Liver (tissue), 3 donors: ENCODE measurements around the gene EDEM2.

ENCODE experiments used
- JUND ChIP-seq, 2 donors: IDR thresholded peaks; 2 replicates each; pipeline ENCODE4 v1.6.1; 2016; ENCODE audit warnings: antibody characterized with exemption in 2 of 2
- TAF1 ChIP-seq: conservative IDR thresholded peaks from 2 replicates; pipeline ENCODE4 v1.6.1; 2016; ENCODE audit warnings: antibody characterized with exemption, mild to moderate bottlenecking
- YY1 ChIP-seq: IDR thresholded peaks from 2 replicates; pipeline ENCODE4 v1.6.1; 2016; ENCODE audit warnings: antibody characterized with exemption, mild to moderate bottlenecking
- TF ChIP-seq, protein P1 (sequence below): fragments of 150-350 bp; IDR thresholded peaks from 2 replicates; pipeline ENCODE4 v1.5.1; 2017; ENCODE audit warnings: improper control_type of control experiment, low read depth, low read length; ENCODE audit not compliant: missing input control
- TF ChIP-seq, protein P2 (sequence below): IDR thresholded peaks from 2 replicates; pipeline ENCODE4 v1.6.1; 2016; ENCODE audit warnings: antibody characterized with exemption
- TF ChIP-seq, protein P3 (sequence below): IDR thresholded peaks from 2 replicates; pipeline ENCODE4 v1.6.1; 2016; ENCODE audit warnings: antibody characterized with exemption
- TF ChIP-seq, protein P4 (sequence below): IDR thresholded peaks from 2 replicates; pipeline ENCODE4 v1.6.1; 2016; ENCODE audit warnings: antibody characterized with exemption, mild to moderate bottlenecking
- donor health status: healthy.
- donor health status: healthy.

DNA sequence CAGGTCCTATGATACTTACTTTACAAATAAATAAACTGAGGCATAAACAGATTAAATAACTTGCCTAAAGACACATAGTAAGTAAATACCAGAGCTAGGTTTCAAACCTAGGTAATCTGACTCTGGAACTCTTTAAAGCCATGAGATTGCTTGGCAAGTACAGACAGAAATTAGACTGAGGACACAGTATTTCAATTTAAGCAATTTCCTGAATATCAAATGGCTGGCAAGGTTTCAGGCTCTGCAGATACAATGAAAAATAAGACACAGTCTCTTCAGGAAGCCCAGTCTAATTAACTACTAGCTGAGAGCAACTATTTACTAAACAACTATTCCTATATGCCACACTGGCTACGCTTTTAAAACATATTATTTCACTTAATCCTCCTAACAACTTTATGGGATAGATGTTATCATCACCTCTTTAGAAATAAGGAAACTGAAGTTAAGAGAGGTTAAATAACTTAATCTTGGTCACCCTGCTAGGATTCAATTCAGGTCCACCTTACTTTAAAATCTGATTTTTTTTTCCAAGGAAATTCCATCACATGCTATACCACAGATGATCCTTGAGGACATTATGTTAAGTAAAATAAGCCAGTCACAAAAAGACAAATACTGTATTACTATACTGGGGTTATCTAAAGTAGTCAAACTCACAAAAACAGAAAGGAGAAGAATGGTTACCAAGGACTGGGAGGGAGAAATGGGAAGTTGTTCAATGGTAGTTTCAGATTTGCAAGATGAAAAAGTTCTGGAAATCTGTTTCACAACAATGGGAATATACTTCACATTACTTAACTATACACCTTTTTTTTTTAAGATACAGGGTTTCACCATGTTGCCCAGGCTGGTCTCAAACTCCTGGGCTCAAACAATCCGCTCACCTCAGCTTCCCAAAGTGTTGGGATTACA is 58.6 kb downstream of the EDEM2 start:
- TF ChIP-seq, protein P1, sequence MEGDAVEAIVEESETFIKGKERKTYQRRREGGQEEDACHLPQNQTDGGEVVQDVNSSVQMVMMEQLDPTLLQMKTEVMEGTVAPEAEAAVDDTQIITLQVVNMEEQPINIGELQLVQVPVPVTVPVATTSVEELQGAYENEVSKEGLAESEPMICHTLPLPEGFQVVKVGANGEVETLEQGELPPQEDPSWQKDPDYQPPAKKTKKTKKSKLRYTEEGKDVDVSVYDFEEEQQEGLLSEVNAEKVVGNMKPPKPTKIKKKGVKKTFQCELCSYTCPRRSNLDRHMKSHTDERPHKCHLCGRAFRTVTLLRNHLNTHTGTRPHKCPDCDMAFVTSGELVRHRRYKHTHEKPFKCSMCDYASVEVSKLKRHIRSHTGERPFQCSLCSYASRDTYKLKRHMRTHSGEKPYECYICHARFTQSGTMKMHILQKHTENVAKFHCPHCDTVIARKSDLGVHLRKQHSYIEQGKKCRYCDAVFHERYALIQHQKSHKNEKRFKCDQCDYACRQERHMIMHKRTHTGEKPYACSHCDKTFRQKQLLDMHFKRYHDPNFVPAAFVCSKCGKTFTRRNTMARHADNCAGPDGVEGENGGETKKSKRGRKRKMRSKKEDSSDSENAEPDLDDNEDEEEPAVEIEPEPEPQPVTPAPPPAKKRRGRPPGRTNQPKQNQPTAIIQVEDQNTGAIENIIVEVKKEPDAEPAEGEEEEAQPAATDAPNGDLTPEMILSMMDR, result no peak
- TF ChIP-seq TAF1 (no peak), YY1 (no peak), JUND (IDR thresholded peaks at IDR 0.05) (no peak)
- TF ChIP-seq, protein P2, sequence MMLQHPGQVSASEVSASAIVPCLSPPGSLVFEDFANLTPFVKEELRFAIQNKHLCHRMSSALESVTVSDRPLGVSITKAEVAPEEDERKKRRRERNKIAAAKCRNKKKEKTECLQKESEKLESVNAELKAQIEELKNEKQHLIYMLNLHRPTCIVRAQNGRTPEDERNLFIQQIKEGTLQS, result no peak
- TF ChIP-seq, protein P3, sequence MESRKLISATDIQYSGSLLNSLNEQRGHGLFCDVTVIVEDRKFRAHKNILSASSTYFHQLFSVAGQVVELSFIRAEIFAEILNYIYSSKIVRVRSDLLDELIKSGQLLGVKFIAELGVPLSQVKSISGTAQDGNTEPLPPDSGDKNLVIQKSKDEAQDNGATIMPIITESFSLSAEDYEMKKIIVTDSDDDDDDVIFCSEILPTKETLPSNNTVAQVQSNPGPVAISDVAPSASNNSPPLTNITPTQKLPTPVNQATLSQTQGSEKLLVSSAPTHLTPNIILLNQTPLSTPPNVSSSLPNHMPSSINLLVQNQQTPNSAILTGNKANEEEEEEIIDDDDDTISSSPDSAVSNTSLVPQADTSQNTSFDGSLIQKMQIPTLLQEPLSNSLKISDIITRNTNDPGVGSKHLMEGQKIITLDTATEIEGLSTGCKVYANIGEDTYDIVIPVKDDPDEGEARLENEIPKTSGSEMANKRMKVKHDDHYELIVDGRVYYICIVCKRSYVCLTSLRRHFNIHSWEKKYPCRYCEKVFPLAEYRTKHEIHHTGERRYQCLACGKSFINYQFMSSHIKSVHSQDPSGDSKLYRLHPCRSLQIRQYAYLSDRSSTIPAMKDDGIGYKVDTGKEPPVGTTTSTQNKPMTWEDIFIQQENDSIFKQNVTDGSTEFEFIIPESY, result no peak
- TF ChIP-seq, protein P4, sequence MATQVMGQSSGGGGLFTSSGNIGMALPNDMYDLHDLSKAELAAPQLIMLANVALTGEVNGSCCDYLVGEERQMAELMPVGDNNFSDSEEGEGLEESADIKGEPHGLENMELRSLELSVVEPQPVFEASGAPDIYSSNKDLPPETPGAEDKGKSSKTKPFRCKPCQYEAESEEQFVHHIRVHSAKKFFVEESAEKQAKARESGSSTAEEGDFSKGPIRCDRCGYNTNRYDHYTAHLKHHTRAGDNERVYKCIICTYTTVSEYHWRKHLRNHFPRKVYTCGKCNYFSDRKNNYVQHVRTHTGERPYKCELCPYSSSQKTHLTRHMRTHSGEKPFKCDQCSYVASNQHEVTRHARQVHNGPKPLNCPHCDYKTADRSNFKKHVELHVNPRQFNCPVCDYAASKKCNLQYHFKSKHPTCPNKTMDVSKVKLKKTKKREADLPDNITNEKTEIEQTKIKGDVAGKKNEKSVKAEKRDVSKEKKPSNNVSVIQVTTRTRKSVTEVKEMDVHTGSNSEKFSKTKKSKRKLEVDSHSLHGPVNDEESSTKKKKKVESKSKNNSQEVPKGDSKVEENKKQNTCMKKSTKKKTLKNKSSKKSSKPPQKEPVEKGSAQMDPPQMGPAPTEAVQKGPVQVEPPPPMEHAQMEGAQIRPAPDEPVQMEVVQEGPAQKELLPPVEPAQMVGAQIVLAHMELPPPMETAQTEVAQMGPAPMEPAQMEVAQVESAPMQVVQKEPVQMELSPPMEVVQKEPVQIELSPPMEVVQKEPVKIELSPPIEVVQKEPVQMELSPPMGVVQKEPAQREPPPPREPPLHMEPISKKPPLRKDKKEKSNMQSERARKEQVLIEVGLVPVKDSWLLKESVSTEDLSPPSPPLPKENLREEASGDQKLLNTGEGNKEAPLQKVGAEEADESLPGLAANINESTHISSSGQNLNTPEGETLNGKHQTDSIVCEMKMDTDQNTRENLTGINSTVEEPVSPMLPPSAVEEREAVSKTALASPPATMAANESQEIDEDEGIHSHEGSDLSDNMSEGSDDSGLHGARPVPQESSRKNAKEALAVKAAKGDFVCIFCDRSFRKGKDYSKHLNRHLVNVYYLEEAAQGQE, result no peak
